Lower leg skin (tissue), 4 donors: ENCODE data around the gene APLNR. TPM values are rescaled to one million over a fixed set of nuclear protein-coding genes. Genes with fewer than 3 reads are reported as not detected.
A peak's percentile ranks its signal among the peaks of the same experiment; 100 is the strongest.
"Not testable (repeated sequence)": the region's sequence is repeated elsewhere in the genome, so short reads cannot be mapped to it uniquely, and the experiment has no call there.

ENCODE experiments used
- DNase-seq, 2 donors: peaks; one replicate each; pipeline ENCODE4 v3.0.0-alpha.2; 2019; ENCODE audit warnings: low spot score in 2 of 2
- H3K4me3 ChIP-seq: fragments of 200-600 bp; sonication (generic); 2 replicates; pipeline ENCODE4 v1.5.1; 2017; ENCODE audit warnings: mild to moderate bottlenecking, low read depth; ENCODE audit not compliant: poor library complexity, severe bottlenecking
- CTCF ChIP-seq, 3 donors: fragments of 450-650 bp; IDR thresholded peaks; one replicate each; pipeline ENCODE4 v1.5.1; 2016; ENCODE audit warnings: antibody characterized with exemption in 3 of 3, mild to moderate bottlenecking in 3 of 3, moderate library complexity in 2 of 3
- POLR2A ChIP-seq, 2 donors: fragments of 450-650 bp; IDR thresholded peaks; one replicate each; pipeline ENCODE4 v1.6.1; 2016 to 2017; ENCODE audit warnings: antibody characterized with exemption in 2 of 2, mild to moderate bottlenecking in 1 of 2, moderate library complexity in 1 of 2
- WGBS, 2 donors: methylation state at CpG; one replicate each; pipeline ENCODE4 v1.1.5; 2018; 5-methylcytosine and 5-hydroxymethylcytosine counted together
- intact Hi-C: fragments of 100-400 bp; cut with DNase I; formaldehyde crosslinking; loops from one replicate; pipeline ENCODE4 v1.15.0; 2023; ENCODE audit warnings: low total_unique reads
- total RNA-seq, 4 donors: library from RNA; depleted of rRNA; stranded (reverse); fragments of >200 nt; gene quantifications; one replicate each; pipeline ENCODE4 v1.1.0, GENCODE V29; 2016

Gene APLNR
- total RNA-seq: 1 to 10 TPM in 2 of 4 donors, under 1 TPM in 2; 0.17 to 1.6 (median 0.82) TPM

GRCh38 chr11:57237204-57237681 lies at the start of gene APLNR:
TSS of gene APLNR (minus strand) at chr11:57237250. CDS start at chr11:57237004, 246 bp downstream.
- peak in 1 of 2 donors; percentile 62 for DNase-seq
- TF ChIP-seq CTCF (IDR thresholded peaks at IDR 0.05): no peak
- TF ChIP-seq POLR2A (IDR thresholded peaks at IDR 0.05): no peak
- H3K4me3 ChIP-seq: no peak within 1 kb of the TSS
- intact Hi-C loops: no loop called here
- 25 to 37% methylated on average over 6 of the region's 6 CpGs for WGBS, 2 donors

GRCh38 chr11:57283231-57283990 lies 46.4 kb upstream of the APLNR start:
- no peak for TF ChIP-seq POLR2A (IDR thresholded peaks at IDR 0.05)
- TF ChIP-seq CTCF (IDR thresholded peaks at IDR 0.05): no peak
- WGBS, 2 donors: 60% methylated on average over 2 of the region's 2 CpGs
- no peak overlapping the region for H3K4me3 ChIP-seq
- intact Hi-C loops: no loop called here
- DNase-seq: no peak

- H3K4me3 ChIP-seq, DNase-seq, intact Hi-C loops: not testable (repeated sequence)
- 80 to 91% methylated on average over 6 of the region's 6 CpGs for whole genome bisulfite sequencing, 2 donors
These were observed 44.5 kb upstream of the APLNR start for GRCh38 chr11:57281546-57281945.

- intact Hi-C loops: no loop called here
- no peak overlapping the region for H3K4me3 ChIP-seq
- TF ChIP-seq CTCF (IDR thresholded peaks at IDR 0.05) (no peak), POLR2A (IDR thresholded peaks at IDR 0.05) (no peak)
- DNase-seq: peak in 1 of 2 donors; percentile 29
- 69 to 75% methylated on average over 5 of the region's 5 CpGs for WGBS, 2 donors
These were observed 42.1 kb upstream of the APLNR start for GRCh38 chr11:57279116-57279515.

- 74 to 83% methylated on average over 7 of the region's 7 CpGs for WGBS, 2 donors
- no peak overlapping the region for H3K4me3 ChIP-seq
- intact Hi-C loops: no loop called here
- peak in 1 of 2 donors; percentile 15 for DNase-seq
- TF ChIP-seq CTCF (IDR thresholded peaks at IDR 0.05) (no peak), POLR2A (IDR thresholded peaks at IDR 0.05) (no peak)
These were observed 41.7 kb upstream of the APLNR start for GRCh38 chr11:57278721-57279095.

GRCh38 chr11:57277845-57278720 lies 41.0 kb upstream of the APLNR start:
- intact Hi-C loops: loop anchor here (2.0 kb wide), 1 partner anchor 25 kb away; no protein-coding TSS in a partner anchor
- peak; percentile 80 to 94 for DNase-seq
- TF ChIP-seq POLR2A (IDR thresholded peaks at IDR 0.05) (no peak), CTCF (IDR thresholded peaks at IDR 0.05) (peak in 1 of 3 donors; percentile 75)
- WGBS, 2 donors: 8 to 10% methylated on average over 14 of the region's 14 CpGs
- no peak overlapping the region for H3K4me3 ChIP-seq
